ENCODE measurements around the gene RWDD3. TPM values are rescaled to one million over a fixed set of nuclear protein-coding genes. Genes with fewer than 3 reads are reported as not detected.

Gene RWDD3
- total and polyA plus RNA-seq, 2 of the 4 experiments (the other 2 are of a cell fraction): 10.4 to 13.6 TPM

DNA sequence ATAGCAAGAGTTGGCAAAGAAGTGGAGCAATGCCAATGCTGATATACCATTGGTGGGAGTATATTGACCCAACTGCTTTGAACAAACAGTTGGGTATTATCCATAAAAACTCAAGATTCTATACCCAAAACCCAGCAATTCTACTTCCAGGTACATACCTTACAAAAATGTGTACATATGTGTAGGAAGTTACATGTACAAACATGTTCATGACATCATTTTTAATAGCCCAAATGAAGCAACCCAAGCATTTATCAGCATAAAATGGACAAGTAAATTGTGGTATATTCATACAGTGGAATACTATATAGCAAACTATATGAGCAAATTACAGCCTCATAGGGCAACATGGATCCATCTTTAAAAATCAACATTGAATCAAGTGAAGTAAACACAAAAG lies 20.9 kb downstream of the RWDD3 start:
- TF ChIP-seq CEBPB (IDR thresholded peaks at IDR 0.05; ENCODE audit: low read depth, low read length): no peak
- TF ChIP-seq NFE2L2 (IDR thresholded peaks at IDR 0.05; ENCODE audit: low read depth, low read length): no peak
- TF ChIP-seq MXI1 (IDR thresholded peaks at IDR 0.05; ENCODE audit: borderline replicate concordance, low read depth, low read length): no peak
- H4K8ac ChIP-seq (ENCODE audit: low read depth in 2 of 2, low read length in 2 of 2): no peak overlapping the region
- CTCF ChIA-PET: no interaction called here
- ATAC-seq (ENCODE audit: low read depth) (no peak), DNase-seq (no peak)
- no peak overlapping the region for H2BK5ac ChIP-seq (ENCODE audit: low read depth, low read length, poor library complexity, severe bottlenecking)
- no peaks in the 10 kb centered on the region for H4K20me1 ChIP-seq (ENCODE audit: insufficient read depth, low read length)
- no peaks in the 10 kb centered on the region for H3K27me3 ChIP-seq (ENCODE audit: control insufficient read depth, insufficient read depth, low read length)
- in situ Hi-C loops (cut with MboI; ENCODE audit: low sequenced_read_pairs) (no loop called here), dilution Hi-C loops (cut with HindIII; ENCODE audit: low sequenced_read_pairs, unreplicated experiment) (no loop called here), intact Hi-C loops (cut with micrococcal nuclease) (no loop called here)
- H3K36me3 ChIP-seq (ENCODE audit: control insufficient read depth, insufficient read depth, low read length): 0 out of 2 replicates have a peak, but pooled peaks cover 2% of the 10 kb centered on the region
- POLR2A ChIA-PET (ENCODE audit: unreplicated experiment): no interaction called here
- H3K14ac ChIP-seq (replicated peaks; ENCODE audit: low read depth, low read length): no peak overlapping the region
- no peak overlapping the region for H3K56ac ChIP-seq (ENCODE audit: extremely low read depth, insufficient read depth, low read length)
- no peaks in the 10 kb centered on the region for H3K79me1 ChIP-seq (ENCODE audit: low read depth in 1 of 2, low read length in 2 of 2)
- no TSS peak for BruUV-seq (replicated peaks)
- H2AK5ac ChIP-seq (ENCODE audit: low read depth, low read length): no peak overlapping the region
- H3K4me1 ChIP-seq (ENCODE audit: control insufficient read depth, insufficient read depth, low read length): no peaks in the 10 kb centered on the region
- H3K23ac ChIP-seq (ENCODE audit: low read depth, low read length): no peak overlapping the region
- no peak overlapping the region for H3K9ac ChIP-seq (ENCODE audit: low read depth, low read length)
- H3K9me1 ChIP-seq (ENCODE audit: insufficient read depth, low read length): peaks cover 1% of the 10 kb centered on the region; the same call in 1 of the 2 replicates
- H3K9me3 ChIP-seq (ENCODE audit: control insufficient read depth, insufficient read depth, low read length): no peaks in the 10 kb centered on the region
- H2BK120ac ChIP-seq (ENCODE audit: low read depth, low read length): no peak overlapping the region
- no peak overlapping the region for H3K18ac ChIP-seq (ENCODE audit: low read depth, low read length)
- no peak overlapping the region for H3K4me3 ChIP-seq (ENCODE audit: insufficient read depth, low read depth, low read length)
- H4K5ac ChIP-seq (ENCODE audit: low read depth, low read length): no peak overlapping the region
- H3K4me2 ChIP-seq (ENCODE audit: low read depth, low read length): no peak overlapping the region
- no peak overlapping the region for H2AK9ac ChIP-seq (replicated peaks; ENCODE audit: low read depth, low read length, poor library complexity)
- no peak overlapping the region for H2AFZ ChIP-seq (replicated peaks; ENCODE audit: low read length, poor library complexity)
- no peak overlapping the region for H2BK15ac ChIP-seq (ENCODE audit: low read depth, low read length)
- no peak overlapping the region for H2BK20ac ChIP-seq (ENCODE audit: low read depth, low read length)
- H3K27ac ChIP-seq (ENCODE audit: insufficient read depth, low read length): no peak overlapping the region
- no peak overlapping the region for H3K4ac ChIP-seq (ENCODE audit: low read depth, low read length)
- no peak overlapping the region for H4K91ac ChIP-seq (ENCODE audit: insufficient read depth, low read depth, low read length)
